ENCODE data around the gene RNPEPL1.
"Not testable (repeated sequence)": the region's sequence is repeated elsewhere in the genome, so short reads cannot be mapped to it uniquely, and the experiment has no call there.

The RNPEPL1 gene

GRCh38 chr2:240567872-240568677 lies at the start of gene RNPEPL1:
TSS of gene RNPEPL1 (plus strand) at chr2:240568484. CDS start at chr2:240568587, 103 bp downstream.
- DNase-seq = peak; percentile 20

DNA sequence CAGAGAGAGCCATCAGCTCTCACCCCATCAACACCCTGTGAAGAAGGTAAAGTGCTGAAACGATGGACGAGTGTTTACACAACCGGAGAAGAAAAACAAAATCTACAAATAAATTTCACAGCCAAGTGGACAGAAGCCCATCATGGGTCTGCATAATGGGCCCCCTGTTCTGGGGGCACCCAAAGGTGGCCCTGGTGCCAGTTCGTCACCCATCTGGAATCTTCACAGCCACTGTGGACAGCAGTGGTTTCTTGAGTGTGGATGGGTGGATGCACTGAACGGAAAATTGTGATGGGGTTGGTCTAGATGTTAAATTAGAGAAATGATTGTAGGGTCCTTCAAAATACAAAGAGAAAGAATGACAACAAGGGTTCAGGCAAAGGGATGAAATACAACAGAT lies 49.3 kb upstream of the RNPEPL1 start:
- no peak for DNase-seq

GRCh38 chr2:240519396-240520129 lies 48.7 kb upstream of the RNPEPL1 start:
- no peak for DNase-seq

GRCh38 chr2:240520130-240520973 lies 47.9 kb upstream of the RNPEPL1 start:
- DNase-seq = no peak

- no peak for DNase-seq
These were observed 47.3 kb upstream of the RNPEPL1 start for GRCh38 chr2:240520974-240521350.

DNA sequence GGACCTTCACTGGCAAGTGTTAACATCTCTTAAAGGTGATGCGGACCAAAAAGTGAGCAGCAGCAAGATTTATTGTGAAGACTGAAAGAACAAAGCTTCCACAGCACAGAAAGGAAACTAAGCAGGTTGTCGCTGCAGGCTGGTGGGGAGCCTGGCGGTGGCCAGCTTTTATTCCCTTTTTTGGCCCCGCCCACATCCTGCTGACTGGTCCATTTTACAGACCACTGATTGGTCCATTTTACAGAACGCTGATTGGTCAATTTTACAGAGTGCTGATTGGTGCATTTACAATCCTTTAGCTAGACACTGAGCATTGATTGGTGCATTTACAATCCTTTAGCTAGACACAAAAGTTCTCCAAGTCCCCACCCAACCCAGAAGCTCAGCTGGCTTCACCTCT lies 46.4 kb upstream of the RNPEPL1 start:
- DNase-seq = not testable (repeated sequence)

DNA sequence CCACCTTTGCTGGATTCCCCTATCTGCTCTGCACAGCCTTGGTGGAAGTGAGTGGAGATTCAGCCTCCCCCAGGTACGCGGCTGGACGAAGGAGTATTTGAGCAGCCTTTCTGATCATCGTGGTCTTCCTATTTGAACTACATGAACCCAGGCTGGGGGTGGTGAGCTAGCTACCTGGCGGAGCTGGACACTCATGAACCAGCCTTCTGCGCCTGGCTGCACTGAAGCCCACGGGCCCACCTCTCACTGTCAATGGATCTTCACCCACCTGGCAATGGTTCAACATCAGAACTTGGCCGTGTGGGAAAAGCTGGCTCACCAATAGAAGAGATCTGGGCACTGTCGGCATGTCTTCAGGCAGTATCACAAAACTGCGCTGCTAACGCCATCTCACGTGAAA lies 45.9 kb upstream of the RNPEPL1 start:
- no peak for DNase-seq

DNA sequence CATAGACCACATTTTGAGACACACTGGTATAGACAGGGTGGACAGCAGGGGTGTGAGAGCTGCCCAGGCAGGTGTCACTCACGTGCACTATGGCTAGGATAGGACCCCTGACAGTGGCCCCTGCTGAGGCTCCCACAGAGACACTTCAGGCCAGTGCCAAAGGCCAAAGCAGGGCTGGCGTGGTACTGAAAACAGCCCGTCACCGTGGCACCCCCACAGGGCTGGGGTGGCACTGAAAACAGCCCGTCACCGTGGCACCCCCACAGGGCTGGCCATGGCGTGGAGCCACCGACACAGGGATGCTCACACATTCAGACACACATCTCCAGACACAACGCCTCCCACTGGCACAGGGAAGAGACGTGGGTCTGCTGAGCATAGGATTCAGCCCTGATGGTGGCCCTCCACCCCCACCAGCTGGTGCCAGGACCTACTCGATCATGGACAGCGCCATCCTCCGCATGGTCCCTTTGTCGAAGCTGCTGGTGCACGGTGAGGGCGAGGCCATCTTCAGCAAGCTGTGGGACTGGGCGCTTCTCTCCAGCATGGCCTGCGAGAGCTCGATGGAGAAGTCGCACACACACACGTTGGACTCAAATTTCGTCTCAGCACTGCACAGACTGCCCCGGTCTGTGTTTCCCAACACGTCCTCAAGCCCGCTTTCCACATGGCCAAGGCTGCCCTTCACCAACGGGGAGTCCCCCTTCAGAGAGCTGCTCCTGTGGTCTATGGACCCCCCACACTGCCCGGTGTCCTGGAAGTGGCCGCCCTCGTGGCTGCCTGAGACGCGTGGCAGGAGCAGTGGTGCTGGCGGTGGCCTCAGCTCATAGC lies 44.6 kb upstream of the RNPEPL1 start:
- DNase-seq = no peak

DNA sequence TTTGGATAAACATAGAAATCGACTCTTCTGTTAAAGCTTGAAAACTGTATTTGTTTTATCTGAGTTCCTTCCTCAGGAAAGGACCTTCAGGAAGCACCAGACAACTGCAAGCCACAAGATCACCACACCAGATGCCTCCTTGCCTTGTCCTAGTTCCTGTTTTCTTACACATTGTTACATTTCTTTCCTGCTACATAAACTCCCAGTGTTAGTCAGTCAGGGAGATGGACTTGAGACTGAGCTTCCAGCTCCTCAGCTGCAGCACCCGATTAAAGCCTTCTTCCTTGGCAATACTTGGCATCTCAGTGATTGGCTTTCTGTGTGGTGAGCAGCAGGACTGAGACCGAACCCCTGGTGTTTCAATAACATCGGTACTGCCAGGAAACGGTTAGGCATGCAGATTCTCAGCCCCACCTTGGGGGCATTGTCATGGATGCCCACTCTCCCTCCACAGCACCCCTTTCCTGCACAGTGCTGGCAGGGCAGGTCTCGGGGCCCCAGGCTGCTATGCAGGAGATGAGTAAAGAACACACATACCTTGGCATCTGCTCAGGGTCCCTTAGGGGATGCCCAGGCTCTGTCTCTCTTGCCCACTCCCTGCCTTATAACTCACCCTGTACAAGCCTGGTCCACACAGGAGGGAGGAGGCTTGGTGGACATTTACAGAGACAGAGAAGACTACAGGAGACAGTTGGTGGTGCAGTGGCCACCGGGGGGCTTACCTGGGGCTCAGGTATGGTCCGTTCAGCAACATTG lies 43.1 kb upstream of the RNPEPL1 start:
- DNase-seq = no peak

GRCh38 chr2:240525802-240526201 lies 42.5 kb upstream of the RNPEPL1 start:
- DNase-seq = no peak

DNA sequence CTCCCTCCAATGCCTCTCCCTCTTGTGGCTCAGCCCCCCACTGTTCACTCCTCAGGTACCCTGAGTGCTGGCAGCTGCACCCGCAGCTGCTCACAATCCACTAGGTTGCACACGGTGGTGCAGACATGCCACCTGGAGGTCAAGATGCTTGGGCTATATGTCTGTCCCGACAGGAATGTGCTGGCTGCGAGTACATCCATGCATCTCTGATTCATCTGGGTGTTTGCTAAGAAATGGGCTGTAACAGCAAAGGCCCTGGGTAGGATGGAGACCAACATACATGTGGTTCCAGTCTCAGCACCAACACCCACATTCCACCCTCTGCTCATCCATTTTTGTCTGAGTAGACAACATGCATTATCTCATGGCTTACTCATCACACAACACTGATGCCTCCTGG lies 41.8 kb upstream of the RNPEPL1 start:
- DNase-seq = no peak

DNA sequence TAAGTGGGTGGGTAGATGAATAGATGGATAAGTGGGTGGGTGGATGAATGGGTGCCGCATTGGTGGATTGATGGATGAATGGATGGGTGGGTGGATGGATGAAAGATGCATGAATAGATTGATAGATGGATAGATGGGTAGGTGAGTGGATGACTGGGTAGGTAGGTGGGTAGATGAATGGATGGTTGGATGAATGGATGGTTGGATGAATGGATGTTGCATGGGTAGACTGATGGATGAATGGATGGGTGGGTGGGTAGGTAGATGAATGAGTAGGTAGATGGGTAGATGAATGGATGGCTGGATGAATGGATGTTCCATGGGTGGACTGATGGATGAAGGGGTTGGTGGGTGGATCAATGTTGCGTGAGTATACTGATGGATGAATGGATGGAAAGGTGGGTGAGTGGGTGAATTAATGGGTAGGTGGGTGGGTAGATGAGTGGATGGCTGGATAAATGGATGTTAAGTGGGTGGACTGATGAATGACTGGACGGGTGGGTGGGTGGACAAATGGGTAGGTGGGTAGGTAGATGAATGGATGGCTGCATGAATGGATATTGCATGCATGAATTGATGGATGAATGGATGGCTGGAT lies 41.0 kb upstream of the RNPEPL1 start:
- no peak for DNase-seq

DNA sequence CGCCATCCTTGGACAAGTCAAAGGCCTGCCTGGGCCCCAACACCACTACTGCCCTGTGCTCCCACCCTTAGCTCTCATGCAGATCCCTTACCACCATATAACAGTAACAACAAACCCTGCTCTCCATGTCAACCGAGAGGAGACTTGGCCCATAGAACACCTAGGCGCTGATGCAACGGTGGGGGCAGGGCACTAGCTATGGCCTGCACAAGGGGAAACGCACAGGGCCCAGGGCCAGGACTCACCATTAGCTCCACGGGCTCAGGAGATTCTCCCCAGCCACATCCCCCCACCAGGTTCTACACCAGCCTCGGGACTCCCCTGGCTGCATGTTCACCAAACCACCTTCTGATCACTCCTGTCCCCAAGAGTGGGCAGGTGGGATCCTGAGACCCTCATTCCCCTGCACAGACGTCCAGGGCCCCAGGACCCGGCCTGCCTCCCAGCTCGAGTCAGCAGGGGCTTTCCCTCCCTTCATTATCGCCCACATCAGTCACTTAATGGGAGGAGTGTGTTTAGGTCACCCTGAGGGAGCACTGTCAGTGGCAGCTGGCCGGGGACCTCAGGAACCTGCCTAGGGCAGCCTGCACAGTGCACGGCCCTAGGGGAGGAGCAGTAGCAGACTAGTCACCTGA lies 39.8 kb upstream of the RNPEPL1 start:
- no peak for DNase-seq

DNA sequence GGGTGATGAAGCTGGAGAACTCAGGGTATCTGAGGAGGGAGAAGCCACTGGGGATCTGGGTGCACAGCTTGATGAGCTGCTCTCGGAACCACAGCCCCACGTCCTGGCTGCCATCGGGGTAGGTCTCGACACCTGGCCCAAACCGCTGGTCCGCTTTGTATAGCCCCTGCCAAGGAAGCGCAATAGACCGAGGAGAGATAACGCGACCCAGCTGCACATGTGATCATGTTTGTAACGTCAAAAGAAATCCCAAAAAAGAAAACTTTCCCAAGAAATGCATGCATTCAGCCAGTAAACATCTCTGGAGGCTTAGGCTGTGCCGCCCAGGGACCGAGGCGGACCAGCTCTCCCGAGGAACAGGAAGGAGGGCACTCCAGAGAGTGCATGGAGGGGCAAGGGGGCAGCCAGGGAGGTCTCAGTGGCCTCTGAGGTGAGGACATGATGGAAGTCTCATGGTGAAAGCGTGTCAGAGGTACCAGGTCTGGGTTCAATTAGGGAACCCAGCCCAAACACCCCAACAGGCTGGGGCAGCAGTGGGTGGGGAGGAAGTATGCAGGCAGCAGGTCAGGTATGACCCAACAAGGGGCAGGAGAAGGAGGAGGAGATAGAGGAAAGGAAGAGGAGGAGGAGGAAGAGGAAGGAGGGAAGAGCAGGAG lies 38.8 kb upstream of the RNPEPL1 start:
- DNase-seq = no peak

- DNase-seq = no peak
These were observed 38.1 kb upstream of the RNPEPL1 start for GRCh38 chr2:240530181-240530580.

GRCh38 chr2:240531038-240531437 lies 37.2 kb upstream of the RNPEPL1 start:
- DNase-seq = no peak

DNA sequence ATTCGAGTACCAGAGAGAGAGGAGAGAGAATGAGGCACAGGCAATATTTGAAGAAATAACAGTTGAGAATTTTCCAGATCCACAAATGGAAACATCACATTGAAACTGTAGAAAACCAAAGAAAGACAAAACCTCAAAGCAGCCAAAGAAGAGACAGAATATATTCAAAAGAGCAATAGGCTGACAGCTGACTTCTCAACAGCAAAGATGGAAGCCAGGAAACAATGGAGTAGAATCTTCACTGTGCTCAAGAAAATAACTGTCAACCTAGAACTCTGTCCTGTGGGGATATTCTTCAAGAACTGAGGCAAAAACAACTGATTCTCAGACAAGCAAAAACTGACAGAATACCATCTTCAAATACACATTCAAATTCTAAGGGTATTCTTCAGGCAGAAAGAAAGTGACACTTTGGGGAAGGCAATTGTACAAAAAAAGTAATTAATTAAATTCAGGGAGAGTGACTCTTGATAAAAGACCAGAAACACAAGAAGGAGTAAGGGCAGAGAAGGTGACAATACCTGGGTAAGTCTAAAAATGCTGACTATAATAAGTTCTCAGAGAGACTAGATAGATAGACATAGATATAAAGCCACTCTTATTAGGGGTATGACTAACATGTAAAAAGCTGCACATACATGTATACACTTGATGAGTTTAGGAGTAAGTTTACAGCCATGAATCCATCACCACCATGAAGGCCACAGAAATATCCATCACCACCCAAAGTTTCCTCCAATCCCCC lies 36.1 kb upstream of the RNPEPL1 start:
- DNase-seq = no peak

GRCh38 chr2:240538031-240538780 lies 30.1 kb upstream of the RNPEPL1 start:
- no peak for DNase-seq

GRCh38 chr2:240539101-240539500 lies 29.2 kb upstream of the RNPEPL1 start:
- DNase-seq = not testable (repeated sequence)
